ENCODE data around the gene ARGLU1. TPM values are rescaled to one million over a fixed set of nuclear protein-coding genes. Genes with fewer than 3 reads are reported as not detected.

ARGLU1 gene
- polyA plus RNA-seq, 1 experiment = 25.6 TPM

DNA sequence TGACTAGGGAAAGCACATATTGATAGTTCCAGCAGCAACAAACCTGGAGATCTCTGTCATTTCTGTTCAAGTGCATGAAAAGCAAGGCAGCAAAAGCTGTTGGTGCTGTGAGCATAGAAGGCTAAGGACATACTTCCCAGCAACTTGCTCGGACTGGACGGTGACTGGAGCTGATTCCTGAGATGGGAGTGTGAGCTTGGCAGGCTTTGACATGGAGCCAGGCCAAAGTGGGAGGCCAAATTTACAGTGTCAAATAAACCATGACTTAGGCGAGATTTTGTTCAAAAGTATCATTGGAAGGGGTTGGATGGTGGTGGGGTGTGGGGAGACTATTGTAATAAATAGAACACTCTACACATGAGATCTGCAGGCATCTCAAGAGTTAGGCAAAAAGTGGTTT, 5.9 kb upstream of the ARGLU1 start:
- no peak for DNase-seq (ENCODE audit: low read depth)
- POLR2A ChIA-PET = no interaction called here
- no peaks in the 10 kb centered on the region for H3K27me3 ChIP-seq (ENCODE audit: control insufficient read depth, insufficient read depth, low read length)
- H3K36me3 ChIP-seq (ENCODE audit: control insufficient read depth, insufficient read depth, low read length) = no peaks in the 10 kb centered on the region
- CTCF ChIA-PET = interaction anchor here (1.0 kb wide), 1 partner anchor 370 kb away, joined by 3 read pairs; no protein-coding TSS in a partner anchor
- H3K4me3 ChIP-seq (ENCODE audit: low read depth, low read length) = no peak overlapping the region
- TF ChIP-seq, protein P1, sequence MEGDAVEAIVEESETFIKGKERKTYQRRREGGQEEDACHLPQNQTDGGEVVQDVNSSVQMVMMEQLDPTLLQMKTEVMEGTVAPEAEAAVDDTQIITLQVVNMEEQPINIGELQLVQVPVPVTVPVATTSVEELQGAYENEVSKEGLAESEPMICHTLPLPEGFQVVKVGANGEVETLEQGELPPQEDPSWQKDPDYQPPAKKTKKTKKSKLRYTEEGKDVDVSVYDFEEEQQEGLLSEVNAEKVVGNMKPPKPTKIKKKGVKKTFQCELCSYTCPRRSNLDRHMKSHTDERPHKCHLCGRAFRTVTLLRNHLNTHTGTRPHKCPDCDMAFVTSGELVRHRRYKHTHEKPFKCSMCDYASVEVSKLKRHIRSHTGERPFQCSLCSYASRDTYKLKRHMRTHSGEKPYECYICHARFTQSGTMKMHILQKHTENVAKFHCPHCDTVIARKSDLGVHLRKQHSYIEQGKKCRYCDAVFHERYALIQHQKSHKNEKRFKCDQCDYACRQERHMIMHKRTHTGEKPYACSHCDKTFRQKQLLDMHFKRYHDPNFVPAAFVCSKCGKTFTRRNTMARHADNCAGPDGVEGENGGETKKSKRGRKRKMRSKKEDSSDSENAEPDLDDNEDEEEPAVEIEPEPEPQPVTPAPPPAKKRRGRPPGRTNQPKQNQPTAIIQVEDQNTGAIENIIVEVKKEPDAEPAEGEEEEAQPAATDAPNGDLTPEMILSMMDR (IDR thresholded peaks at IDR 0.05; ENCODE audit: insufficient read depth, low read depth, low read length) = no peak

DNA sequence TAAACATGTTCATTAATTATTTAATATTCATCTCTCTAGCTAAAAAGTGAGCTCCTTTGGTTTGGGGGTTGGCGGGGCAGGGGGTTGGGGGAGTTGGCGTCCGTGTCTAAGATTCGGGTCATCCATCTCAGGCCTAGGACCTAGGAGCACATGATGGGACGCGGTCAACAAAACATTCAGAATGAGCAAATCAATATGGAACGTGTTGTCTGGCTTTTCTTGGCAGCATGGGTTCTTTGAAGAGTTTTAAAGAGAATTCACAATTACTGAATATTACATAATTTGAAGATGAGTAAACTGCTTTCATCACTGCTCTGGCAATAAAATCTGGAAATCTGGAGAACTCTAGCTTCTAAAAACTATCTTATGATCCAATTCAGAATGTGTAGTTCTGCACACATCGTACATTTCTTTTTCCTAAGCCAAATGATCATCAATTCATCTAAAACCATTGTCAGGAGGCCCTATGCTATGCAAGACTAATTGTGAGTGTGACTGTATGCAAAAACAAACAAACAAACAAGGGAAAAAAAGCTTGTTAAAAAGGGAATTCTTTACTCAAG, 5.4 kb upstream of the ARGLU1 start:
- Histone ChIP-seq H3K4me3 (ENCODE audit: low read depth, low read length) (no peak overlapping the region), H3K36me3 (ENCODE audit: control insufficient read depth, insufficient read depth, low read length) (no peaks in the 10 kb centered on the region), H3K27me3 (ENCODE audit: control insufficient read depth, insufficient read depth, low read length) (no peaks in the 10 kb centered on the region)
- CTCF ChIA-PET = interaction anchor here (1.0 kb wide), 1 partner anchor 371 kb away, joined by 3 read pairs; no protein-coding TSS in a partner anchor
- POLR2A ChIA-PET = no interaction called here
- TF ChIP-seq, protein P1 (IDR thresholded peaks at IDR 0.05; ENCODE audit: insufficient read depth, low read depth, low read length) = no peak
- peak; percentile 84 for DNase-seq (ENCODE audit: low read depth)

- POLR2A ChIA-PET = interaction anchor here (0.6 kb wide), 1 partner anchor 8 kb away, joined by 10 read pairs; no protein-coding TSS in a partner anchor
- Histone ChIP-seq H3K4me3 (ENCODE audit: low read depth, low read length) (no peak overlapping the region), H3K27me3 (ENCODE audit: control insufficient read depth, insufficient read depth, low read length) (no peaks in the 10 kb centered on the region), H3K36me3 (ENCODE audit: control insufficient read depth, insufficient read depth, low read length) (no peaks in the 10 kb centered on the region)
- TF ChIP-seq, protein P1 (IDR thresholded peaks at IDR 0.05; ENCODE audit: insufficient read depth, low read depth, low read length) = no peak
- CTCF ChIA-PET = interaction anchor here (0.6 to 2.0 kb wide), 4 partner anchors 34 to 477 kb away, joined by 3 to 4 read pairs (median 4); no protein-coding TSS in a partner anchor
- no peak for DNase-seq (ENCODE audit: low read depth)
Observed at GRCh38 chr13:106570299-106570852, 2.4 kb upstream of the ARGLU1 start.

GRCh38 chr13:106569233-106570095, 1.5 kb upstream of the ARGLU1 start:
- Histone ChIP-seq H3K36me3 (ENCODE audit: control insufficient read depth, insufficient read depth, low read length) (no peaks in the 10 kb centered on the region), H3K4me3 (ENCODE audit: low read depth, low read length) (no peak overlapping the region), H3K27me3 (ENCODE audit: control insufficient read depth, insufficient read depth, low read length) (no peaks in the 10 kb centered on the region)
- ChIA-PET CTCF (interaction anchor here (0.6 to 2.0 kb wide), 4 partner anchors 33 to 478 kb away, joined by 3 to 4 read pairs (median 4); no protein-coding TSS in a partner anchor), POLR2A (interaction anchor here (0.6 kb wide), 1 partner anchor 7 kb away, joined by 10 read pairs; no protein-coding TSS in a partner anchor)
- DNase-seq (ENCODE audit: low read depth) = no peak
- TF ChIP-seq, protein P1 (IDR thresholded peaks at IDR 0.05; ENCODE audit: insufficient read depth, low read depth, low read length) = no peak
